Mesenteric fat pad (tissue), 1 donor: ENCODE measurements around the gene TUT7. TPM values are rescaled to one million over a fixed set of nuclear protein-coding genes. Genes with fewer than 3 reads are reported as not detected.
"Not testable (repeated sequence)": the region's sequence is repeated elsewhere in the genome, so short reads cannot be mapped to it uniquely, and the experiment has no call there.

Source experiments
- DNase-seq: peaks from one replicate; pipeline ENCODE4 v3.0.0-alpha.2; 2020; ENCODE audit warnings: low spot score
- total RNA-seq: library from RNA; stranded (reverse); fragmentation: NEBNext Ultra II Directional; extraction: Animal tissue kit (Norgen Biotek cat#: 25700); gene quantifications from one replicate; pipeline ENCODE4 v1.2.1, GENCODE V29; 2021
- donor health status: DM: yes; HTN: yes; CAD: no.

TUT7 gene
- total RNA-seq, 1 donor from 2014 or later, result 30.2 TPM

DNA sequence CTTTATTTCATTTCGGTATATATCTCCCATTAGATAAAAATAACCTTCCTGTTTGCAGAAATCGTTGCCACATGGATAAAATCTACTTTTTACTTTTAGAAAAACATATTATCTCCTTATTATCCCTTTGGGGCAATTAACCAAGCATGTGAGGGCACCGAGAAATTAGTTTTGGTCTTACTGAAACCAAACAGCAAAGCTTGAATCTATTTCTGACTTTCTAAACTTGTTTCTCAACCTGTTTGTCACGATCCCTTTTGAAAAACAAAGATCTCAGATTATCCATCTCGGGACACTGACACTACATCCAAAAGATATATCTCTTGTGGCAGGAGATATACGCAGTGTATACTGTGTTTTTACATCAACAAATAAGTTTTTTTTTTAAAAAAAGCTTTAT is 2.3 kb downstream of the TUT7 start:
- no peak for DNase-seq

DNA sequence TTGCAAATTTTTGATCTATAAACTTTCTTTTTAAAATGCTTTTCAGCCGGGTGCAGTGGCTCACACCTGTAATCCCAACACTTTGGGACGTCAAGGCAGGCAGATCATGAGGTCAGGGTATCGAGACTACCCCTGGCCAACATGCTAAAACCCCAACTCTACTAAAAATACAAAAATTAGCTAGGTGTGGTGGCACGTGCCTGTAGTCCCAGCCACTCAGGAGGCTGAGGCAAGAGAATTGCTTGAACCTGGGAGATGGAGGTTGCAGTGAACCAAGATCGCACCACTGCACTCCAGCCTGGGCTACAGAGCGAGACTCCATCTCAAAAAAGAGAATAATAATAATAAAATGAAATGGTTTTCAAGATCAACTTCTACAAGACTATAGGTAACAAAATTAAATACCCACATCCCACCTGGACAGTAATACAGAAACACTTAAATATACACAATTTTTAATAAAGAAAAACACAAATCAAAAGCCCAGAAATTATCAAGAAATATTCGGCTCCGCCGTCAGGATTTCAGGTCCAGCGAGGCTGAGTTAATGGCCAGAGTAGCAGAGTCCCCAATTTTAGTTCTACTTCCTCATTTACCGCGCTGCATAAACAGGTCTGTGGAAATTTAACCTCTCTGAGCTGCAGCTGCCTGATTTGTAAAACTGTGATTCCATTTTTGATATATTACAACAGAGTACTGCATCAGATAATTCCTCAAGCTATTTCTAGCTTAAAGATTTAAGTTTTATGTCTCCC is 4.0 kb downstream of the TUT7 start:
- DNase-seq, result no peak

DNA sequence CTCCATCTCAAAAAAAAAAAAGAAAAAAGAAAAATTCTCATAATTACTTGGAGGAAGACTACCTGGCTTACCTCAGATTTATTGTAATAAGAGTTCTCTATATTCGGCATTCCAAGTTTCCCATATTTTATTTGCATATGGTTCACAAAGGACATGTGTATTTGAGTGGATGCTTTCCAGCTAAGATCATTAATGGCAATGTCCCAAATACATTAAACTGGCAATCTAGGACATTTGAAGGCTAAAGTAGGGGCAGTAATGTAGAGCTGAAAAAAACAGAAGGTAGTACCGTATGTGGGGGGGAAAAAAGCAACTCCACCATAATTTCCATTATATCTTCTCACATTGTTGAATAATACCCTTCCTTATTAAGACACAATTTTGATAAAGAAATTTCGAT is 4.9 kb downstream of the TUT7 start:
- no peak for DNase-seq

DNA sequence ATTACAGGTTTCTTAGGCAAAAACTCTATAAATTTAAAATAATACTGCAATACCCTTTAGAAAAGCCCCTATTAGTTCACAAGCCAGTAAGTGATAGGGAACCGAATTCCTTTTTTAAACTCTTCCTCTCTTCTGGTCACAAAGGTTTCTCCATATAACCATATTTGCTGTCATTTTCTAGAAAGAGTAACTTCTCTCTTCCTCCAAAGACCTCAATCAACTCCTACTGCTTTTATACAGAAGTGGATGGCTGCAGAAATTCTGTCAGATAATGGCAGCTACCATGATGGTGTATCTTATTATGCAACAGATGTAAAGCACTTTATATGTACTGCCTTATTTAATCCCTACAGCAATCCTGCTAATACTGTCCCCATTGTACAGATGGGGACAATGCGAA is 6.2 kb downstream of the TUT7 start:
- no peak for DNase-seq

DNA sequence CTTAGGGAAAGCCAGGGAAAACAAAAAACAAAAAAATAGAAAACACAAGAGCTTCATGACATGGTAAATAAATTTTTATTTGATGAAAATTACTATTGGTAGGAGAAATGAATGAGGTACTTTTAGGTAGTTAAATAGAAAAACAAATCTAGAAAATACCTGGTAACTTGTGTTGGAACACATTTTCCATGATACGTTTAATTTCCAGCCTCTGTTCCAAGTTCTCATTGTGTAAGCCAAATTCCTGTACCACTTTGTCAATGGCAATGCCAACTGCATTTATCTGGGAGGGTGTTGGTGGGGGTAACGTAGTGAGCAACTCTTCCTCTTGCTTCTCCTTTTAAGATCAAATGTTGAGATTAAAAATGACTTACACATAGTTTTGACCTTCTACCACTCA is 9.4 kb downstream of the TUT7 start:
- DNase-seq, result no peak

DNA sequence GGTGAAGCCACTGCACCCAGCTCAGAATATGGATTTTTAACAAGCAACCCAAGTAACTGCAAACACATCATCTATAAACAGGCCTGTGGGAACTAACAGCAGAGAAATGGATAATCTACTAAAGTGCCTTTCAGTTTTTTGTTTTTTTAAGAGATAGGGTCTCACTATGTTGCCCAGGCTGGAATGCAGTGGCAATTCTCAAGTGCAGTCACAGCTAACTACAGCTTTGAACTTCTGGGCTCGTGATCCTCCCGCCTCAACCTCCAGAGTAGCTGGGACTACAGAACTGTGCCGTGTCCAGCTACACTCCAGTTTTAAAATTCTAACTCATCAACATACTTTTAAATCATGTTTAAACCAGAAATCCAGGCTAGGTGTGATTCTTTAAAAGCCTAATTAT is 11.9 kb downstream of the TUT7 start:
- DNase-seq, result no peak

DNA sequence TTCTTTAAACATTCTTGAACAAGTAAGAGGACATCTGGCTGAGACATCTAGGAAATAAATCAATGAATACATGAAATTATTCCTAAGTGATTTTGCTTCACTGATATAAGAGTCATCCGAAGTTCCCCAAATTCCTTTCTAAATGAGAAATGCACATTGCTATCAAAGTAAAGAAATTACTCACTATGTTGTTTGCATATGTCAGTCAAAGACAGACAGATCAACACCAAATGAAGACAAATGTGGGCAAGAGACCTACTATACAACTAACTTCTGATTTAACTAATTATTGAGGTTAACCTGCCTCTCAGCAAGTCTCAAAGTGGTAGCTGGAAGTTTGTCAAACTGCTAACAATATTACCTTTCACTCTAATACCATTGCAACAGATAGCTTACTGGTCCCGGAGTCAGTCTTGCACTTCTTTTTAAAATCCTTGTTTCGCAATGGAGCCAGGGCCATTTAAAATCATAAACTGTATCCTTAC is 13.2 kb downstream of the TUT7 start:
- DNase-seq, result no peak

DNA sequence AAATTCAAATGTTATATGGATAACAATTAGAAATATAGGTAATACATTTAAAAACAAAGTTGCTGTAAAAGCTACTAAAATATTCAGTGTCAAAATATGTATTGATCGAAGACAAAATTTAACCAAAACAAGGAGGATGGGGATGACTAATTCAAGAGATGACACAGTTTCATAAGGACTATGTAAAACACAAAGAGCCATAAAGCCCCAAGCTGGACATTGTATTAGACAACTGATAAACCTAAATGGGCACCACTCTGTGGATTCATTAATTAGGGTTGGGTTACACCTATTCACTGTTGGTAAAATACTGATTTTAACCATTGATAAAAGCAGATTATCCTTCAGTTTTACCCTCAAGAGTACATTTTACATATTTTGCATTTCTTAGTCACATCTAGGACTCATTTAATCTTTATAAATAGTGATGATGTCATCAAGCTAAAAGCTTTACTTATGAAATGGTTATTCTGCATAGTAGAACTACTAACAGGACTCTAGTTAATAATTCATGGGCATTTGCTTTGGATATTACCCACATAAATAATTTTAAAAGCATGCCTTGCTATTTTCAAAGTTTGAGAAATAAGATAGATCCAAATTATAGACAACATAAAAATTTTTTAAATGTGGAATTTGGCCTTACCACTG is 13.7 kb downstream of the TUT7 start:
- no peak for DNase-seq

DNA sequence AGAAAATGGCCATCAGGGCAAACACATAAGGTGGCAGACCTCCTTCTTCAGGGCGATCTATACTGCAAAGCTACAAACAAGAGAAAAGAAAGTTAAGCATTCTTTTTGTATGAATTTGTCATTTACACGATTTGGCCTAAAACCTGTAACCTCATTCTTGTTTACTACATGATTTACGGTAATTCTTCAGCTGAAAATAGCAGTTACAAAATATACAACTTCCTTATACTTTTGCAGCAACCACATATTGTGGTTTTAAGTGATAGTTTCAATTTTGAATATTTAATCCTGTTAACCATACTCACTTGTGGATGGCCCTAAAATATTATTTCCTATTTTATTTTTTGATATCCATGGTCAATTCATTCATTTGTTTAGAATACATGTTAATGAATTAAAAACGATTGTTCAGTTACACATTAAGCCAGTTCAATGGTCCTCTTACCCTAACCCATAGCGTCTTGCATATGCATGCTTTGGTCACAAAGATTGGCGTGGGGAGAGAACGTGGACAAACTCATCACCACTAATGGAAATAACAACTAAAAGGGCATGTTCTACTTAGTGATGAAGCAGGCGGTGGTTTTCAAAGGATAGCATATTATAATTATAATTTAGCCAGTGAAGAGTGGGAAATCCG is 16.6 kb downstream of the TUT7 start:
- DNase-seq, result no peak

DNA sequence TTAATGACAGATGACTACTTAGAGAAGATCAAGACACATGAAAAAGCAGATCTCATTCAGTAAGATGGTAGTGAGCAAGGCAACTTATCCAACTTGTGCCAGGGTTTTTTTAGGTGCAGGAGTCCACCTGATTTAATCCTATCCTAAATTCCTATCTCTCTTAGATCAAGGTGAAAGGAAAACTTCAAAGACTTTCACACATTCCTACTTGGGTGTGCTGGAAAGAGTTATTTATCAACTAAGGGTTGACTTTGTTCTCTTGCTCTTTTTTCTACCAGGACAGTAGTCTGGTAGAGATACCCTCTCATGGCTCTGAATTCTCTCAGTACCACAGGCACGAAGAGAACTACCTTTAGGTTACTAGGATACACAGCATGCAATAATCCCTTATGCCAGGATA is 18.2 kb downstream of the TUT7 start:
- DNase-seq, result no peak

DNA sequence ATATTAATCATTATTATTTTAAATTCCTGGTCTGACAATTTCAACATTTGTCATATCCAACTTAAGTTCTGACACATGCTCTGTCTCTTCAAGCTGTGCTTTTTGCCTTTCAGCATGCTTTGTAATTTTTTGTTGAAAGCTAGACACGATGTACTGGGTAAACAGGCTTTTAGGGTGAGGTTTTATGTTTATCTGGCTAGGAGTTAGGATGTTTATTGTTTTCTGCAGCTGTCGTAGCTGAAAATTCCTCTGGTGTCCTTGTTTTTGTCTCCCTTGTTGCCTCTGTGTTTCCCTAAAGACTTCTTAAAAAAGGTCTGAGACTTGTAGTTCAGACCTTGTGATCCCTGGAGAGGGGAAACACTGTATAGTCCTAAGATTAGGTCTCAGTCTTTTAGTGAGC is 20.6 kb downstream of the TUT7 start:
- no peak for DNase-seq

DNA sequence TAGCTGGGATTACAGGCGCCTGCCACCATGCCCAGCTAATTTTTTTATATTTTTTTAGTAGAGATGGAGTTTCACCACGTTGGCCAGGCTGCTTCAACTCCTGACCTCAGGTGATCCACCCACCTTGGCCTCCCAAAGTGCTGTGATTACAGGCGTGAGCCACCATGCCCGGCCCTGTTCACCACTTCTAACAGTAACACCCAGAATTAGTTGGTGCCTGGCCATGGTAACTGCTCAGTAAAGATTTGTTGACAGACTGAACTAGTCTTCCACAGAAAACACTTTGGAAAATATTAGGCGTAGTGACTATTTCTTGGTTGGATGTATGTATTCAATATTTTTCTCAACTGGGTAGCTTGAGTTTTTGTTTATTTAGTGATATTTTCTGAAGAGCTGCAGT is 24.0 kb downstream of the TUT7 start:
- no peak for DNase-seq

DNA sequence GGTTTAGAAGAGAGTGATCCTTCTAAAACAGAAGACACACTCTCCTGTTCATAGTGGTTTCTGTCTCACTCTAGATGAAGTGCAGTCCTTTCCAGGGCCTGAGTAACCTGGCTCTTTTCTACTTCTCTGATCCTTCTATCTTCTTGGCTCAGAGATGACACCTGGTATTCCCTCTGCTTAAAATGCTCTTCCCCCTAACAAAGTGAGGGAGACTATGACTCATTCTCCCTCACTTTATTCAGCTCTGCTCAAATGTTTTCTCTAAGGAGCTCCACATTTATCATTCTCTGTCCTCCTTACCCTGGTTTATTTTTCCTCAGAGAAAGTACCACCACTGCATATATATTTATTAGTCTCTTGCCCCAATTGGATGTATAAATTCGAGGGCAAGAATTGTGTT is 24.6 kb downstream of the TUT7 start:
- DNase-seq, result no peak

DNA sequence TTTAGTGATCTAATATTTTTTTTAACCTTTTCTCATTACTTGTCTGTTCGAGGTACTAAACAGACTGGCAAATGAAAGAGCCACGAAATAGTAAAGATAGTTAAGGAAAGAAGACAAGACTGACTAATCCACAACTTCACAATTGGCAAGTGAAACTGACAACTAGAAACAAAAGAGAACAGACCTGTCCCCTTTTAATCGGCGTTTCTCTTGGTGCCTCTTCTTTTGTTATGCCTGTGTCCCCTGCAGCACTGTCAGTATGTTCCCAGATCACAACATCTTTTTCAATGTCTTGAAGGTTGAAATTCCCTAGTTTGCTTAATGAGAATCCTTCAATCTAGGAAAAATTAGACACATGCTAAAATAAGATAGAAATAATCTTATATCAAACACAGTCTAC is 26.1 kb downstream of the TUT7 start:
- DNase-seq, result no peak

DNA sequence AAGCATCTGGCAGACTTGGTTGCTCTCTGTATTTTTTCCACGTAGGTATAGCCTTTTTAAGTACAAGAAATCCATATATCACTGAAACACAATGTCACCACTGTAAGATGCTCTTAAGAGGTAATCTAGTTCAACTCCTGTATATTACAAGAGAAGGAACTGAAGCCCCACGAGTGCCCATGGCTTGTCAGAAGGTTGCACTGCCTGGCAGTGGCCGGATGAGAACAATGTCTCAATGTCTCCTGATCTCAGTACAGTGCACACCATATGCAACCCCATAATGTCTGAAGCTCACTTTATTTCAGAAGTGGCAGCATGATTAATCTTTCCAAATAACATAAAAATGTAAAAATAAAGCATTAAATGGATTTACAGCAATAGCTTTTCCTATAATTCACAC is 27.7 kb downstream of the TUT7 start:
- DNase-seq, result no peak

DNA sequence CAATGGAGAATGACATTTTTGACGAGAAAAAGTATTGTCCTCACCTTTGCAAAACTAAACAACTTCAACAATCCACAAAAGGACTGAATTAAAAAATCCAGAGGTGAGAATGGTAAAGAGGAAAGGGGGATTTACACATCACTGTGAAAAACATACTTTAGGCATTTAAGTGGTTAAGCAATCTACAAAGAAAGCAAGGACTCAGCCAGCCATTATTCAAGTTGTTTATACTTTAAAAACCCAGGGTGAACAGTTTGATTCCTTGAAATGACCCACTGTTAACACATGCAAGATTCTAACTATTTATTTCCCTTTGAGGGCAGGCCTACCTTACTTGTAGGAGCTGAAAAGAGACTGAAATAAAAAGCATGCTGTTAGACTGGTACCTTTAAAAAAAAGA is 29.3 kb downstream of the TUT7 start:
- DNase-seq, result no peak

DNA sequence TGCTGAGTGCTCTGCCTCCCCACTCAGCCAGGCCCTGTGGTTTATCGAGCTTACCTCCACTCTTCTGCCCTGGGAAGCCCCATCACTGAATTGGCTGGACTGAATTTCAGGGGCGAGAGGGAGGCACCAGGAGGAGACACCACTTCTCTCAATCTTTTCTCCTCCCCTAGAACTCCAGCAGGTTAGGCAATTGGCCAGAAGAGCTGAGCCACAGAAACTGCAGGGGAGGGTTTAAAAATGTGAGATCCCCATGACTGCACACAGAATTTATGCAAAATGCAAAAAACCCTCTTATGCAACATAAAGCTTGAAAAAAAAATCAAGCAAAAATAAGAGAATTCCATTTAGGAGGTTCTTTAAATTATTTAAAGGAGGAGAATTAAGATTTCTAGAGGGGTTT is 29.9 kb downstream of the TUT7 start:
- DNase-seq, result no peak

DNA sequence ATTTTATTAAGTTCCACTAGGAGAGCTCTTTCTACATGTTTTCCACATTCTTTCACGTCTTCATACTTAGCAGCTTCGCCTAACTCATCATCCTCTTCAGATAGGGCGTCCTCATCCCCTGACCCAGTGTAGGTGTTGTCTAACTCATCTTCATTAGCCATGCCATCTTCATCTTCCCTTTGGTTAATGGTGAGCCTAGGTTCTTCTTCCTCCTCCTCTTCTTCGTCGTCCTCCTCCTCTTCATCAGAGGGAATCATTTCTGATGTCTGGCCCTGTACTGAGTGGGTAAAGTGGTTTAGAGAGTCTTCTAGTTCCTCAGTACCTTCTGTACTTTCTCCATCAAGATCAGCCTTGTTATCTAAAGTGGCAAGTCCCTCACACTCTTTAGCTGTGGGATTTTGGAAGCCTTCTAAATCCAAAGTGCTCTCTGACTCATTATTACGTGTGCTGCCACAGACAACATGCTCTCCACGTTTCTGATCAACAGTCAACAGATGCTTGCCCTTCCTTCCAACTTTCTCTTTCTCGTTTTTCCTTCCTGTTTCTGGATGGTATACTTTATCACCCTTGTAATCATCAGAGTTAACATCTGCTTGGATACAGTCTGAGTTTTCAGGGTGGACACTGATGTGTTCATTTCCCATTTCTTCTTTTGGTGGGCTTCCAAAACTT is 31.1 kb downstream of the TUT7 start:
- DNase-seq, result no peak

DNA sequence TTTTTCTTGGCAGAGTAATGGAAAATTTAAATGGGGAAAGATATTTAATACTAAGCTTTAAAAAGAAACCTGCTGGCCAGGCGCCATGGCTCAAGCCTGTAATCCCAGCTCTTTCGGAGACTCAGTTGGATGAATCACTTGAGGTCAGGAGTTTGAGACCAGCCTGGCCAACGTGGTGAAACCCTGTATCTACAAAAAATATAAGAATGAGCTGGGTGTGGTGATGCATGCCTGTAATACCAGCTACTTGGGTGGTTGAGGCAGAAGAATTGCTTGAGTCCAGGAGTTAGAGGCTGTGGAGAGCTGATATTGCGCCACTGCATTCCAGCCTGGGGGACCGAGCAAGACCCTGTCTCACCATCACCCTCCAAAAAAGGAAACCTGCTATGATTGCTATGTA is 32.8 kb downstream of the TUT7 start:
- DNase-seq, result no peak

DNA sequence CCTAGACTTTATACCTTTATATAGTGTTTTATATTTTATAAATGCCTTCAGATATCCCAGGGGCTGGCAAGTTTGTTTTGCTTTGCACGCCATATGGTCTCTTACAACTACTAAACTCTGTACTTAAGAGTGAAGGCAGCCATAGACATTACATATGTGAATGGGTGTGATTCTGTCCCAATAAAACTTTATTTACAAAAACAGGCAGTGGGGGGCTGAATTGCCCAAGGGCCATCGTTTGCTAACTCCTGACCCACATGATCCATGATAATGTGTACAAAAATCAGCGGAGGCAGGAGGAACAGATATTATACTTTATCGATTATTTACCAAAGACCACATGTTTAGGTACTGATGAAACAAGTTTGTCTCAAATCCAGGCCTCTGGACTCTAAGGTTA is 36.0 kb downstream of the TUT7 start:
- DNase-seq, result no peak

DNA sequence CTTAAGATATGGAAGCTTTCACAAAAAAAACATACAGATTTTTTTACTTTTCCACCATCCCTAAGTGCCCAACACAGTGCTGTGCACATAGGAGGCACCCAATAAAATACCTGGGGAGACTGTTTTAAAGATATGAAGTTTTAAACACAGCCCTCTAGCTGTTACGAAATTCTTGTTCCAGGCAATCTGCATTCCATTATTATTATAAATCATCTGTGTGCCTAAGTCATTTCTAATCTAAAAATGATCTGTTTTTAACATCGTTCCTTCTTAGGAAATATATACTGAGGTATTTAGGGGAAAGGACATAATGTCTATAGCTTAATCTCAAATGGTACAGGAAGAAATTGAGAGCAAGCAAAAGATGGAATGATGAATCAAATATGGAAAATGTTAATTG is 39.1 kb downstream of the TUT7 start:
- no peak for DNase-seq

DNA sequence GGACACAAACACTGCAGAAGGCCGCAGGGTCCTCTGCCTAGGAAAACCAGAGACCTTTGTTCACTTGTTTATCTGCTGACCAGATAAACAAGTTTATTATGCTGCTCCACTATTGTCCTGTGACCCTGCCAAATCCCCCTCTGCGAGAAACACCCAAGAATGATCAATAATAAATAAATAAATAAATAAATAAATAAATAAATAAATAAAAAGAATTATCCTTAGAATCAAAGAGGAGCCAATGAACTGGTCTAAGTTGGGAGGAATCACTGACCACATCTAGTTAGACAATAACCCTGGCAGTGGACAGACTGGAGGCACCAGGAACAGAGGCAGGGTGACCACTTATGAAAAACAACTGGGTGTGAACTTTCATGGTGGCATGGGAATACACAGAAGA is 41.3 kb downstream of the TUT7 start:
- not testable (repeated sequence) for DNase-seq
